Endodermal cell (in vitro differentiated cells): ENCODE measurements around the gene MAF. TPM values are rescaled to one million over a fixed set of nuclear protein-coding genes. Genes with fewer than 3 reads are reported as not detected.
A peak's percentile ranks its signal among the peaks of the same experiment; 100 is the strongest.

Experiments used
- DNase-seq: peaks from one replicate; pipeline ENCODE4 v3.0.0-alpha.2; 2017
- H3K27ac ChIP-seq: 2 replicates; pipeline ENCODE4 v1.5.1; 2013; ENCODE audit warnings: mild to moderate bottlenecking, low read depth, low read length, moderate library complexity
- H3K27me3 ChIP-seq: 2 replicates; pipeline ENCODE4 v1.6.1; 2013; ENCODE audit warnings: mild to moderate bottlenecking, low read length, moderate library complexity; ENCODE audit not compliant: insufficient read depth, control insufficient read depth, poor library complexity, severe bottlenecking
- H3K36me3 ChIP-seq: 2 replicates; pipeline ENCODE4 v1.7.0; 2013; ENCODE audit warnings: mild to moderate bottlenecking, low read length, moderate library complexity; ENCODE audit not compliant: control insufficient read depth, insufficient read depth
- H3K4me1 ChIP-seq: one replicate; pipeline ENCODE4 v1.7.0; 2013; ENCODE audit warnings: low read length; ENCODE audit not compliant: control insufficient read depth, insufficient read depth
- H3K4me3 ChIP-seq: 2 replicates; pipeline ENCODE4 v1.5.1; 2013; ENCODE audit warnings: mild to moderate bottlenecking, low read length, moderate library complexity
- H3K9ac ChIP-seq: 2 replicates; pipeline ENCODE4 v1.6.1; 2013; ENCODE audit warnings: mild to moderate bottlenecking, low read length, moderate library complexity; ENCODE audit not compliant: poor library complexity, severe bottlenecking; ENCODE audit errors: extremely low read depth
- H3K9me3 ChIP-seq: 2 replicates; pipeline ENCODE4 v1.6.1; 2013; ENCODE audit warnings: mild to moderate bottlenecking, low read length, moderate library complexity; ENCODE audit not compliant: control insufficient read depth
- H3K27ac Mint-ChIP-seq: 2 replicates; pipeline ENCODE4 v1.8.0; 2020; ENCODE audit warnings: mixed read lengths
- H3K27me3 Mint-ChIP-seq: 2 replicates; pipeline ENCODE4 v1.8.0; 2021; ENCODE audit warnings: mild to moderate bottlenecking, mixed read lengths; ENCODE audit not compliant: insufficient read depth
- H3K36me3 Mint-ChIP-seq: 2 replicates; pipeline ENCODE4 v1.8.0; 2020; ENCODE audit warnings: low read depth, mixed read lengths
- H3K4me1 Mint-ChIP-seq: 2 replicates; pipeline ENCODE4 v1.8.0; 2020; ENCODE audit warnings: mixed read lengths
- H3K4me3 Mint-ChIP-seq: 2 replicates; pipeline ENCODE4 v1.8.0; 2020; ENCODE audit warnings: mild to moderate bottlenecking, moderate library complexity, mixed read lengths
- H3K9me3 Mint-ChIP-seq: 2 replicates; pipeline ENCODE4 v1.8.0; 2020; ENCODE audit warnings: mild to moderate bottlenecking, mixed read lengths
- CTCF ChIP-seq: fragments of 200-600 bp; sonication (generic); conservative IDR thresholded peaks from 2 replicates; pipeline ENCODE4 v1.5.0; 2021; ENCODE audit warnings: antibody characterized with exemption, mild to moderate bottlenecking
- WGBS, 2 experiments: methylation state at CpG; one replicate each; pipeline versions ENCODE4 v1.1.5 to v1.1.7; 2013; ENCODE audit warnings: missing lambda C conversion rate in 2 of 2, mixed read lengths in 1 of 2; ENCODE audit not compliant: insufficient coverage in 1 of 2, insufficient read length in 1 of 2; 5-methylcytosine and 5-hydroxymethylcytosine counted together
- long read RNA-seq, 4 experiments: library from polyadenylated mRNA in 2 of 4; library from RNA in 1 of 4; library from capped mRNA in 1 of 4; stranded (forward) in 3 of 4; unstranded in 1 of 4; transcript quantifications; one replicate each; pipeline ENCODE4 v2.0.0, GENCODE V29; 2020 to 2021; ENCODE audit warnings: inconsistent platforms in 1 of 4
- polyA plus RNA-seq, 2 experiments: library from polyadenylated mRNA; stranded (reverse); fragments of 50-300 nt; gene quantifications; one replicate each; pipeline ENCODE4 v1.2.3, GENCODE V29; 2013
- total RNA-seq, 2 donors: library from RNA; stranded (reverse); fragmentation: NEBNext Ultra II Directional in 1 of 2; extraction: Animal tissue kit (Norgen Biotek cat#: 25700) in 1 of 2; gene quantifications; 2 replicates in 1 of 2; 3 replicates in 1 of 2; pipeline ENCODE4 v1.2.1, GENCODE V29; 2021

Gene MAF
- 1 to 10 TPM; 1.5 to 5.1 TPM for total RNA-seq
- polyA plus RNA-seq (2013, experiment 1 of 2) = 12.9 TPM
- 11.2 TPM for polyA plus RNA-seq (2013, experiment 2 of 2)
- long read RNA-seq, experiment 1, full-length matches to known transcripts = 1 of 1 reads
- long read RNA-seq, experiment 1, partial matches to known transcripts = 0 of 1 reads
- long read RNA-seq, experiment 1, other reads (novel, unspliced or antisense) = 0 of 1 reads
- long read RNA-seq, experiment 2, full-length matches to known transcripts = 3 of 3 reads
- long read RNA-seq, experiment 2, partial matches to known transcripts = 0 of 3 reads
- long read RNA-seq, experiment 2, other reads (novel, unspliced or antisense) = 0 of 3 reads
- long read RNA-seq, experiment 3, full-length matches to known transcripts = 2 of 2 reads
- long read RNA-seq, experiment 3, partial matches to known transcripts = 0 of 2 reads
- long read RNA-seq, experiment 3, other reads (novel, unspliced or antisense) = 0 of 2 reads
- long read RNA-seq, experiment 4 = 0 reads

DNA sequence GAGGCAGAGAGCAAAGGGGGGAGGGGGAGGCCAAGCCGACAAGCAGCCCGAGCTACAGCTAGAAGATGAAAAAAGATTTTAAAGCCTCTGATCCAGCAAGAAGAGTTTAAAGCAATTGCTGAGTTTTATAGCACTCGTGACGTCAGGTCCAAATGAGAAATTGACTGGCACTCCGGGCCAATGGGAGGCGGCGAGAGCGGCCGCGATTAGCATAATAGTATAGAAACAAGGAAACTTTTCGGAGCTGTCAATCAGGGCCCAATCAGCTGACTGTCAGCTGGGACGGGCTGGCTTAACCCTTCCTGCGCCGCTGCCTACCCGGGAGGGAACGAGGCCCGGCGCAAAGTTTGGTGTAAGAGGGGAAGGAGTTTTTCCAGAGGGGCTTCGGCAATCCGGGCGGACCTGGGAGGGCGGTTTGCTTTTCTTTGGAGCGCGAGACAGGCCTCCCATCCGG is at the start of gene MAF:
MAF (minus strand) TSS at position 100 of the 454 bp plus-strand sequence. CDS start 835 bp downstream, outside the sequence.
- DNase-seq = peak; percentile 91
- no peaks in the 10 kb centered on the region for H3K9me3 ChIP-seq
- H3K4me1 Mint-ChIP-seq = peaks cover 11% of the 10 kb centered on the region
- H3K9me3 Mint-ChIP-seq = no peaks in the 10 kb centered on the region
- H3K4me3 ChIP-seq = peak within 1 kb of the TSS; percentile 91
- H3K4me1 ChIP-seq = no peaks in the 10 kb centered on the region
- H3K9ac ChIP-seq = peak within 1 kb of the TSS; percentile 38
- no peaks in the 10 kb centered on the region for H3K36me3 ChIP-seq
- peak within 1 kb of the TSS; percentile 71 for H3K27ac Mint-ChIP-seq
- H3K27ac ChIP-seq = peak within 1 kb of the TSS; percentile 87
- H3K27me3 Mint-ChIP-seq = peaks cover 18% of the 10 kb centered on the region
- no peak for TF ChIP-seq CTCF
- H3K36me3 Mint-ChIP-seq = no peaks in the 10 kb centered on the region
- WGBS, 2 experiments = 0% methylated on average over 16 to 25 of the region's 25 CpGs
- H3K27me3 ChIP-seq = peaks cover 16% of the 10 kb centered on the region
- H3K4me3 Mint-ChIP-seq = peak within 1 kb of the TSS; percentile 69

- Mint-ChIP-seq H3K36me3 (no peaks in the 10 kb centered on the region), H3K27me3 (no peaks in the 10 kb centered on the region), H3K27ac (no peak overlapping the region), H3K9me3 (no peaks in the 10 kb centered on the region), H3K4me1 (peaks cover 3% of the 10 kb centered on the region), H3K4me3 (no peak overlapping the region)
- Histone ChIP-seq H3K9me3 (no peaks in the 10 kb centered on the region), H3K36me3 (no peaks in the 10 kb centered on the region), H3K4me3 (no peak overlapping the region), H3K9ac (no peak overlapping the region), H3K27me3 (no peaks in the 10 kb centered on the region), H3K27ac (no peak overlapping the region), H3K4me1 (peaks cover under 1% of the 10 kb centered on the region)
- TF ChIP-seq CTCF = no peak
- no peak for DNase-seq
- WGBS, 2 experiments = 92 to 93% methylated on average over 3 to 4 of the region's 4 CpGs
Measured at GRCh38 chr16:79648826-79649225, 48.3 kb upstream of the MAF start.

DNA sequence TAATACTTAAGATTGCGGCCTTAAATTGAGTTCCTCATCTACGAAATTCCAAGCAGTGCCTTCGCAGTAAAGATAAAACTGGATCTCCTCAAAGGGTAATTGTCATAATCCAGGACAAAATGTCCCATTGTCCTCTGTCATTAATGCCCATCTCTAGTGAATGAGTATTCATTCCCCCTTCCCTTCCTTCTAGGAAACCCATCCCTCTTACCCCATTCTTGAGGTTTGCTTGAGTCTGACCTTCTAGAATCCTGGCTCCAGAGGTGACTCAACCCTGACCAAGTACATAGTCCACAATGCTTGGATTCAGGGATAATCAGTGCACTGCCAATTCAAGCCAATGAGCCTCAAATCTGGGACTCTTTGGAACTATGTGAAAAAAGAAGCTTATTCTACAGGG is 47.0 kb upstream of the MAF start:
- WGBS, 2 experiments = 86 to 94% methylated on average over 3 of the region's 3 CpGs
- Histone ChIP-seq H3K4me3 (no peak overlapping the region), H3K9me3 (no peaks in the 10 kb centered on the region), H3K27ac (no peak overlapping the region), H3K9ac (no peak overlapping the region), H3K4me1 (no peaks in the 10 kb centered on the region), H3K36me3 (no peaks in the 10 kb centered on the region), H3K27me3 (no peaks in the 10 kb centered on the region)
- no peaks in the 10 kb centered on the region for H3K36me3 Mint-ChIP-seq
- DNase-seq = no peak
- no peaks in the 10 kb centered on the region for H3K9me3 Mint-ChIP-seq
- H3K27me3 Mint-ChIP-seq = no peaks in the 10 kb centered on the region
- no peak overlapping the region for H3K27ac Mint-ChIP-seq
- TF ChIP-seq CTCF = no peak
- H3K4me3 Mint-ChIP-seq = no peak overlapping the region
- H3K4me1 Mint-ChIP-seq = peaks cover under 1% of the 10 kb centered on the region
